GM19468 (cell line): ENCODE results near the gene HEG1.
"Not testable (repeated sequence)": the region's sequence is repeated elsewhere in the genome, so short reads cannot be mapped to it uniquely, and the experiment has no call there.

ENCODE experiments used
- ATAC-seq: cut with Tn5 transposase; IDR thresholded peaks from one replicate; pipeline ENCODE4 v1.9.1; 2021; ENCODE audit warnings: mild to moderate bottlenecking, moderate library complexity, moderate number of reproducible peaks; ENCODE audit not compliant: unreplicated experiment; ENCODE audit errors: extremely low read depth

The HEG1 gene

GRCh38 chr3:124962403-124962940 is 93.3 kb downstream of the HEG1 start:
- no peak for ATAC-seq

GRCh38 chr3:124960698-124961097 is 95.1 kb downstream of the HEG1 start:
- ATAC-seq = no peak

GRCh38 chr3:124960105-124960504 is 95.7 kb downstream of the HEG1 start:
- no peak for ATAC-seq

GRCh38 chr3:124957951-124958350 is 97.8 kb downstream of the HEG1 start:
- ATAC-seq = not testable (repeated sequence)

- no peak for ATAC-seq
Observed at GRCh38 chr3:124952282-124952855, 103.4 kb downstream of the HEG1 start.

GRCh38 chr3:124951511-124952281 is 104.1 kb downstream of the HEG1 start:
- no peak for ATAC-seq

- ATAC-seq = no peak
Observed at GRCh38 chr3:124950026-124950425, 105.8 kb downstream of the HEG1 start.

- ATAC-seq = no peak
Observed at GRCh38 chr3:124942613-124943012, 113.2 kb downstream of the HEG1 start.

- no peak for ATAC-seq
Observed at GRCh38 chr3:124941771-124942170, 114.0 kb downstream of the HEG1 start.

- ATAC-seq = no peak
Observed at GRCh38 chr3:124939661-124940060, 116.1 kb downstream of the HEG1 start.

- ATAC-seq = no peak
Observed at GRCh38 chr3:124938896-124939295, 116.9 kb downstream of the HEG1 start.

- no peak for ATAC-seq
Observed at GRCh38 chr3:124937049-124937448, 118.7 kb downstream of the HEG1 start.

- ATAC-seq = no peak
Observed at GRCh38 chr3:124935794-124936542, 119.8 kb downstream of the HEG1 start.

GRCh38 chr3:124935264-124935663 is 120.5 kb downstream of the HEG1 start:
- ATAC-seq = no peak

- ATAC-seq = no peak
Observed at GRCh38 chr3:124934577-124934976, 121.2 kb downstream of the HEG1 start, which contains the start of gene MUC13. TSS of gene MUC13 (minus strand) at chr3:124934751. CDS start at chr3:124934712, 39 bp downstream.

GRCh38 chr3:124928333-124929202 is 127.2 kb downstream of the HEG1 start:
- no peak for ATAC-seq

- ATAC-seq = peak; percentile 26
Observed at GRCh38 chr3:124927574-124928045, 128.2 kb downstream of the HEG1 start.

GRCh38 chr3:124926426-124927101 is 129.2 kb downstream of the HEG1 start:
- ATAC-seq = no peak

GRCh38 chr3:124924741-124925140 is 131.1 kb downstream of the HEG1 start:
- no peak for ATAC-seq
